Measurements from ENCODE around the gene ZCCHC7.

DNA sequence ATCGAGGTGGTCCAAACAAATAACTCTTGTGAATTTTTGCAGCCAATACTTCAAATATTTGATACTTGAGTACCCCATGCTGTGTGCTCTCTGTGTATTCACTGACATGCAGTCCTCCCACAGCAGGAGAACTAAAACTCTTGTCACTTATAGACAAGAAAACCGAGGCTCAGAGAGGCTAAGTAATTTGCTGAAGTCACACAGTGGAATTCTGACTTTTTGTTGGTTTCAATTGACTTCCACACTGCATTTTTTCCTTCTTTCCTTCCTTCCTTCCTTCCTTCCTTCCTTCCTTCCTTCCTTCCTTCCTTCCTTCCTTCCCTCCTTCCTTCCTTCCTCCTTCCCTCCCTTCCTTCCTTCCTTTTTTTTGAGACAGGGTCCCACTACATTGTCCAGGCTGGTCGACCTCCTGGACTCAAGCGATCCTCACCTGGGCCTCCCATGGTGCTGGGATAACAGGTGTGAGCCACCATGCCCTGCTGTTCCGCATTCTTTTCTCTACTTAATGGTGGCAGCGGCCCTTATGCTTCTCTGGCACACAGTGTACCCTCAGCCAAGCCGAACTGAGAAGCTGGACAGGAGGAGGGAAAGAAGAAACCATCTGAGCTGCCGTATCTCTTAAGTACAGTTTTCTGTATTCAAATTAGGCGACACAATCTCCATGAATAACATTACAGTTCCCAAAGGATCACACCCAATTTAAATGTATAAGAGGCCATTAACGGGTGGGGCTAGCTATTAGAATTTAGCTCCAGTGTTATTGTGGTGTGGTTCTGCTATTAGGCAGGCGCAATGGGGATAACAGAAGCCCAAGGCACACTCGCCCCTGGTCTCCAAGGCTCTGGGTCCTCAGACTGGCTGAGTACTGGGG, 263.7 kb downstream of the ZCCHC7 start:
- no peak for TF ChIP-seq CTCF (IDR thresholded peaks at IDR 0.05; ENCODE audit: borderline replicate concordance, extremely low read depth, low read length, poor library complexity, severe bottlenecking)
- TF ChIP-seq EZH2 (IDR thresholded peaks at IDR 0.05; ENCODE audit: borderline replicate concordance, low read depth, low read length, severe bottlenecking): no peak

Measured in DND-41 (cell line).